Muscle of arm (tissue), 14 donors: Measurements from ENCODE around the gene SGCD. TPM values are rescaled to one million over a fixed set of nuclear protein-coding genes. Genes with fewer than 3 reads are reported as not detected.

Experiments
- DNase-seq: peaks from one replicate; pipeline ENCODE4 v3.0.0-alpha.2; 2013
- long read RNA-seq, 11 donors: transcript quantifications; one replicate each; lab custom pipeline, GENCODE V29; 2026
- polyA plus RNA-seq, 12 donors: library from polyadenylated mRNA; unstranded; fragments of 120-200 nt; gene quantifications; one replicate each; pipeline ENCODE4 v1.2.1, GENCODE V29; 2013; ENCODE audit not compliant: insufficient read length in 12 of 12

The SGCD gene
- polyA plus RNA-seq, result 100 to 1,000 TPM in 4 of 12 donors, 10 to 100 TPM in 8; 55.4 to 239 (median 96.8) TPM
- long read RNA-seq, donor 1, partial matches to known transcripts, result 0 of 3 reads
- long read RNA-seq, donor 1, other reads (novel, unspliced or antisense), result 0 of 3 reads
- long read RNA-seq, donor 2, full-length matches to known transcripts, result 19 of 24 reads
- long read RNA-seq, donor 2, partial matches to known transcripts, result 0 of 24 reads
- long read RNA-seq, donor 2, other reads (novel, unspliced or antisense), result 5 of 24 reads
- long read RNA-seq, donor 3, full-length matches to known transcripts, result 12 of 12 reads
- long read RNA-seq, donor 3, partial matches to known transcripts, result 0 of 12 reads
- long read RNA-seq, donor 3, other reads (novel, unspliced or antisense), result 0 of 12 reads
- long read RNA-seq, donor 4, partial matches to known transcripts, result 9 of 13 reads
- long read RNA-seq, donor 4, other reads (novel, unspliced or antisense), result 0 of 13 reads
- long read RNA-seq, donor 5, full-length matches to known transcripts, result 27 of 27 reads
- long read RNA-seq, donor 5, partial matches to known transcripts, result 0 of 27 reads
- long read RNA-seq, donor 5, other reads (novel, unspliced or antisense), result 0 of 27 reads
- long read RNA-seq, donor 6, full-length matches to known transcripts, result 8 of 8 reads
- long read RNA-seq, donor 6, partial matches to known transcripts, result 0 of 8 reads
- long read RNA-seq, donor 6, other reads (novel, unspliced or antisense), result 0 of 8 reads
- long read RNA-seq, donor 7, full-length matches to known transcripts, result 12 of 12 reads
- long read RNA-seq, donor 7, partial matches to known transcripts, result 0 of 12 reads
- long read RNA-seq, donor 7, other reads (novel, unspliced or antisense), result 0 of 12 reads
- long read RNA-seq, donor 8, full-length matches to known transcripts, result 27 of 27 reads
- long read RNA-seq, donor 8, partial matches to known transcripts, result 0 of 27 reads
- long read RNA-seq, donor 8, other reads (novel, unspliced or antisense), result 0 of 27 reads
- long read RNA-seq, donor 9, full-length matches to known transcripts, result 7 of 12 reads
- long read RNA-seq, donor 9, partial matches to known transcripts, result 5 of 12 reads
- long read RNA-seq, donor 9, other reads (novel, unspliced or antisense), result 0 of 12 reads
- long read RNA-seq, donor 10, full-length matches to known transcripts, result 22 of 22 reads
- long read RNA-seq, donor 10, partial matches to known transcripts, result 0 of 22 reads
- long read RNA-seq, donor 10, other reads (novel, unspliced or antisense), result 0 of 22 reads
- long read RNA-seq, donor 11, full-length matches to known transcripts, result 29 of 73 reads
- long read RNA-seq, donor 11, partial matches to known transcripts, result 38 of 73 reads
- long read RNA-seq, donor 11, other reads (novel, unspliced or antisense), result 6 of 73 reads

DNA sequence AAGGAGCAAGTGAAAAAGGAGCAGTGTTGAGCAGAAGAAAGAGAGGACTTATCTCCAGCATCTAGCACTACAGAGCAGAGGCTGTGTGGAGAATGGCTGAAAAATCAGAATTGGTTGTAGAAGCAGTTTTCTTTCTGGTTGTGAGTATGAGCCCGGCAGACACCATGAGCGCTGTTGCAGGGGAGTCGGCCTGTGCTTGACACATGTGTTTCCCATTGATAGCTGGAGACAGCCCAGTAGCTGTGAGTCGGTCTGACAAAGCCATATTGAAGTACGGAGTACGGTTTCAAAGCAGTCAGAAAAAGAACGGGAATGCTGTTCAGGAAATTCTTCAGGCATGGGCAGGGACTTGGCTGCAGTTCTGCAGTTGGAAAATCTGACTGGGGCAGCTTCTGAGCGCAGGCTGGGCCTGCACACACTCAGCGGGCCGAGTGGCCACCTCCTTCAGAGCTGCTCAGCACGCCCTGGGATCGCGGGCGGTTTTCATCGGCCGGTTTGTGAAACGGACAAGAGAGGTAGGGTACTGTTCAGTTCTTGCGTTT lies at the start of gene SGCD:
TSS of gene SGCD (plus strand) at position 447 of the 542 bp plus-strand sequence.
- DNase-seq, result peak; percentile 93

DNA sequence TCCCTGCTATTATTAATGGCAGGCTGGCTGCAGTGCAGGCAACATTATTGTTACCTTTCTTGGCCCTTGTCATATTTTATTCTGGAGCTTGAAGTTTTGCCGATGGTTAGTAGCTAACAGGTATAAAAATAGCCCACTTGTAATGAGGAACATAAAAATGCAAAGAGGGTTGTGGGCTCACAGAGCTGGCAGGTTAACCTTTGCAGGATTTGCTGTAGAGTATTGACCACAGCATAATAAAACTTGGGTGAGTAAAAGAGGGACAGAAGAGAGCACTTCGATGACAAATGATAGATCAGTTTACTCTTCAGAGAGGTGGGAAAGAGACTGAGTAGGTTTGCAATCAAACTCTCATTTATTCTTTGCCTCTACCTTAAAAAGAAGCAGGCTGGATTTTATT lies 49.7 kb upstream of the SGCD start:
- DNase-seq, result no peak

DNA sequence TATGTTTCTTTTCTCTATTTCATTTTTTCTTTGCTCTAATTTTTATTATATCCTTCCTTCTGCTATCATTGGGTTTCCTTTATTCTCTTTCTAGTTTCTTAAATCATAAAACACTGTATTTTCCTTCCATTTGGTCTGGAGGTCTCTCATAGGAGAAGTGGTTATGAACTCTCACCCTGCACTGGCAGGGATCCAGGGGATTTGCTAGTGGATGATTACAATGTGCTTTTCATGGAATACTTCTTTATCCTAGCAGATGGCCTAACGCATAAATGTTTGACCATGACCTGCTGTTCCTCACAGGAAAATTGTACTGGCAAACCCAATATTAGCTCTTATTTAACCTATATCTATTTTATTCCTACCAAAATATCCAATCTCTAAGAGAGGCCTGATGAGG lies 31.5 kb upstream of the SGCD start:
- peak; percentile 17 for DNase-seq

DNA sequence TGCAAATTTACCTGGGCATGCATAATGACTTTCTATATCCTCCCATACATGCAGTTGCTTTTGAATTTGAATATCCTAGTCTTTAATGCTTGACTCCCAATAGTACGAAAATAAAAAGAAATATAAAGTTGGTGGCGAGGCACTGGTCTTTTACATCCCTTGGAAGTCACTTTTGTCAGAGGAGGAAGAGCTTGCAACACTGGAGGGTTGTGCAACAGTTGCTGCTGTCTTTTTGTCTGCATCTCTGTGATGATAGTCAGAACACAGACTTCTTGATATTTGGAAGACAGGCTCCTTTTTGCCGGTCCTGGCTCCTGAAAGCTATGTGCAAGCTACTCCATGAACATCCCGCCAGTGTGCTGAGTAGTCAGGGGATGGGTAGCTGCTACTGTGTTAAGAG lies 16.8 kb upstream of the SGCD start:
- DNase-seq, result no peak

DNA sequence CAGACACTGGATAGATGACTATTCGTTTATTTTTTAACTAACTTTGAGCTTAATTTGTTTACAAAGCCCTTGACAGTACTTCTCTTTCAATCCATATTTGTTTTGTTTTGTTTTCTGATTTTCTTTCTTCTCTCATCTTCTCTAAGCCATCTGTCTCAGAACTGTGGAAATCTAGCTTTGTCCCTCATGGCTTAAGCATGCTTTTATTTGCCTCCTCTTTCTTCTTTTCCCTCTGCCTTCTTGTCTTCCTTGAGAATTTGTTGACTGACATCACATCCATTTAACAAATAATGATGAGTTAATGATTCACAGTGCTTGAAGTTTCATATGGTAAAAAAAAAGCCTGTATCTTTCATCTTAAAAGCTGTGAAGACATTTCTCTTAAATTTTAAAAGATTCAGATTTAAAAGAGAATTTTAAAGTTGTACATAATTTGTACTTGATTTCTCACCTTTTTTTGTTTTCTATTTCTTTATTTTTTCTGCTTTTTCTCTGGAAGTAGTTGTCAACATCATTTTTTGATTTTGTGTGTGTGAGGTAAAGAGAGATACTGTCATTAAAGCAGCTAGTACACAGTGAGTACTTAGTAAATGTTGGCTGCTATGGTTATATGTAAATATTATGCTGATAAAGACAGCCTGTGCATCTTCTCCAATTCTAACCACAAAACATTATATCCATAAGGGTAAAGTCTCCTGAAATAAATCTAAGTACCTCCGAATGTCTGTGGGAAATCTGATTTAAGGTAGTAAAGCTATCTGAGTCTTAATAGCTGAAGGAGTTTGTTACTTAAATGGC lies 13.9 kb upstream of the SGCD start:
- no peak for DNase-seq

DNA sequence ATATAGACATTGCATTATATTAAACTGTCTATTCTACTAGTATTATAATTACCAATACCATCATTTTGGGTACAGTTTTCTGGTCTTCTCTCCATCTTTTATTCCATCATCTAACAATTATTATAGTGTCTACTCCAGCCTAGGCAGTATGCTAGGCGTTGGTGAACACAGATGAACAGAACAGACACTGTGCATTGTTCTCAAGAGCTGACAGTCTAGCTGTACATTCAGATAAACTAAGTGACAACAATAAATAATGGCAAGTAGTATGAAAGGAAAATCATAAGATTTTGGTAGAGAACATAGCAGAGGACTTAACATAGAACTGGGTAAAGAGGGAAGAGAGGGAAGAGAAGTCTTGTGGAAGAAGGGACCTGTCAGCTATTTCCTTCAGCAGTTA lies 12.5 kb upstream of the SGCD start:
- no peak for DNase-seq

DNA sequence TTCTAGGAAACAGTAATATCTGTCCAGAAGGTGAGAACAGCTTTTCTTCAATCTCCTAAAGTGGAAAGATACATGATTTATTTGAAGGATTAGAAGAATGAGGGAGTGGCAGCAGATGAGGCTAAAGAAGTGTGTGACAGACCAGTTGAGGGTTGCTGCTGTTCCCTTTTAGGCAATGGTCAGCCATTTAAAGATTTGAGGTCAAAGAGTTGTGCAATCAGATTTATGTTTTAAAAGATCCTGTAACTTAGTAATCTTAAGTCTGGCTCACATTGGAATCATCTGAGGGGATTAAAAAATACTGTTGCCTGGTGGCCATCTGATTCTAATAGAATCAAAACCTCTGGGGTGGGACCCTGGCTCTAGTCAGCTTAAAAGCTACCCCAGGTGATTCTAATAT lies 4.3 kb upstream of the SGCD start:
- no peak for DNase-seq

DNA sequence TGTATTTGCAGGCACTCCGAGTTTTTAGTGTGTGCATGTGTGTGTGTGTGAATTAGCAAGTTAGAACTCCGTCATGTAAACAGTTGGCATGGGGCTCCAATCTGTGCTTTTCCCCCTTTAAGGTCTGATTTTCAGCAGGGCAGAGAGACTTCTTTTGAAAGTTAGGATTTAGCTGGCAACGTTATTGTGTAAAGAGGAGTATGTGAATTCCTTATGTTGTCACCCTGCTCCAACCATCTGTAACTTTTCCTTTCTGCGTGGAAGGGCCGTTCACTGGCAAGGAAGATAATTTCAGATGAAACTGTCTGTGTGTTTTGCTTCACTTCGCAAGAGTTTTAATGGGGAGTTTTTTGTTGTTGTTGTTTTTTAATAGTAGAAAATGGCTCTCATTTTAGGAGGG lies 332 bp downstream of the SGCD start:
- no peak for DNase-seq

DNA sequence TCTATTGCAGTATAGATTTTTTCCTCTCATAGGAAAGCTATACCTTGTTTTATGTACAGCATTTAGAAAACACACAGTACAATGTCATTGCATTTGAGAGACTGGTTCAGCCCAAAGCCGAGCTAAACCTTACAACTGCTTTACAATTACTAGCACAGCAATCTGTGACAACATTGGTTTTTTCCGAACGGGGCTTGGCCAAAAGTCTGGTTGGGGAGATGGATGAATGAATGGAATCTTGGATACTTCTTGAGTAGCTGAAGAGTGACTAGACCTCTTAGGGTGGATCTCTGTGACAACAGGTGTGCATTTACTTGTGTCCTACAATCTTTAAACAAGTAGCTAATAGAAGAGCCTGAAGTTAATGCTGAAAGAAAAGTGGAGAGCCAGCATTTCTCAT lies 1.2 kb downstream of the SGCD start:
- DNase-seq, result peak; percentile 65

DNA sequence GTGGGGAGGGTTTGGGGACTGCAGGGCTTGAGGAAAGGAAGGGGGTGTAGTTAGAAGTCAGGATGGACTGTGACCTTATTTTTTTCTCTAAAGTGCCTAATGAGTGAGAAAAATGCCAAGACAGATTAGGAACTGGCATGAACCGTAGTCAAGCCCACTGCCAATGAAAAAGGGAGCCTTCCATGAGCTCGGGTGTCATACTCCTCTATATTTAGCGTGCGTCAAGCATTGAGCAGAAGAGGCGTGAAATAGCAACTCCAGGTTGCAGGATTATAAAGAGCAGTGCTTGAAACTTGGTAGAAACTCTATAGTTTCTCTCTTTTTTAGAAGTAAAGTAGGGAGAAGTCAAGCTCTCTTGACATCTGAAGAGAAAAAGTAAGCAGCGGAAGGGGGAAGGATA lies 1.8 kb downstream of the SGCD start:
- peak; percentile 33 for DNase-seq

DNA sequence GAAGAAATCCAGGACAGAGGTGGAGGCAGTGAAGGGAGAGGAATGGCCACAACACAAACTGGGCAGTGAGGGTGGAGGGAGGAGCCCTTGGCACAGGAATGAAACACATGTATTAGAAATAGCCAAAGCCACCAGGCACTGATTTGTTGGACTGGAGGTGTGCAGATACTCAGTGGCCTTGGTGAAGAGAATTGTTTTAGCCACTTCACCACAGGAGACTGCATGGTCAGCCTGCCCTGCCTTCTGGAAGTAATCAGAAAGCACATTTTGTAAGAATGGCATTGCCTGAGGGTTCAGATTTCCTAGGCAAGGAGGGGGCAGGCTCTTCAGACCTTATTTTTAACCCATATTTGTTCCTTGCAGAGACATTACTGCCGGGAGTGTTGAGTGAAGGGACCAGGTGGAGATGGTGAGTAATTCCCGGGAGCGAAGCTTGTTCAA lies 2.2 kb downstream of the SGCD start:
- peak; percentile 25 for DNase-seq

DNA sequence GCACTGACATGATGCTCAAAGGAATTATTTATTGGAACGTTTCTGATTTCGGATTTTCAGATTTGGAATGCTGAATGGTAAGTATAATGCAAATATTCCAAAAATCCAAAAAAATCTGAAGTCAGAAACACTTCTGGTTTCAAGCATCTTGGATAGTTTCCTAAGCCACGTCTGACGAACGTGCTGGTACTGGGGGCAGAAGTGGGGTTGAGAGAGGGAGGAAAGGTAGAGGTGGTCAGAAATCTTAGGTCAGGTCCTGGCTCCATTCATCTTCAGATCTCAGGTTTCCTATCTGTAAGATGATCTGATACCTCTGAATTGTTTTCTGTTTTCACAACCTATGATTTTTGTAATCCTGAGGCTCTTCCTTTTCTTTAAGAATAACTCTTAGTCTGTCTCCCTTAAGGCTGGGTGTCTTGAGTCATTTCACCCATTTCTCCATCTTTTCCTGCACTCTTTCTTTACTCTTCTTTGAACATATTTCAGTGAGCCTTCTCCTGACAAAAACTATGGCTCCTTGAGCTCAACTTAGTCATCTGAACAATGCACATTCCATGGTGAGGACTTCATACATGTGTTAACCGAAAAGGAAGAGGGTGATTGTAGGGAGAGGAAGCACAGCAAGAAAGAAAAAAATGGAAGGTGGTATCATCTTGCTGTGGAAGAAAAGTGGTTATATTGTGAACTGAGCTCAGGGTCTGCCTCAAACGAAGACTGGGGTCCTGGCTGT lies 3.3 kb downstream of the SGCD start:
- no peak for DNase-seq

DNA sequence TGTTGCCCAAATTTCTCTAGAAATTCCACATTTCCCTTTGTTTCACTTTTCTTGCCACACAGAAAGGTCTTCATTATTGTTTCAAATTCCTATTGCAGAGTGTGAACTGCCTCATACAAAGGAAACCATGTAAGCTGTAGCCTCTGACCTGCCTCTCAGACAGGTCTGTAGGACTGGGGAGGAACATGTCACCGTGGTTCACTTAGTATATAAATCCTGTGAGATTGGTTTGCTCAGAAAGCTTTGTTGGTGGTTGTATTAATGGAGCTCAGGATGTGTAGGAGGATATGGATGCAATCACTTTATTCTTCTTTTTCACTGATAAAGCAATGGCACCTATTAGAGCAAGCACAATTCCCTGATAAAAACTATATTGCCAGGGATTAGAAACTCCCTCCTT lies 4.2 kb downstream of the SGCD start:
- no peak for DNase-seq

DNA sequence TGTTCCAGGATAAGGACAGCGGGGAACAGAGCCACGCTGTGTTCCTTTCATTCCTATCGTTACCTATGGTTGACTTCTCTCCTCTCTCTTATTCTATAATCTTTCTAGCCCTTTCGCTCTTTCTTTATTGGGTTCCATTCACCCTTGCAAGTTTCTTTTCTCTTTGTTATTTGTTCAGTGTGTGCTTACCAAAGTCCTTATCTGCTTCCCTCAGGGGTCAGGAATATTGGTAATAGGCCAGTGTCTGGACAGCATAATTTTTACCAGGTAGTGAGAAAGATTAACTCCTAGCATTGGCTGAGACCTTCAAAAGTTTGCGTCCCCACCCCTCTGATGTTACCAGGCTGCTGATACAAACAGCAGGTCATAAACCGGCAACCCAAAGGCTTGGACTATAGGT lies 4.9 kb downstream of the SGCD start:
- no peak for DNase-seq

DNA sequence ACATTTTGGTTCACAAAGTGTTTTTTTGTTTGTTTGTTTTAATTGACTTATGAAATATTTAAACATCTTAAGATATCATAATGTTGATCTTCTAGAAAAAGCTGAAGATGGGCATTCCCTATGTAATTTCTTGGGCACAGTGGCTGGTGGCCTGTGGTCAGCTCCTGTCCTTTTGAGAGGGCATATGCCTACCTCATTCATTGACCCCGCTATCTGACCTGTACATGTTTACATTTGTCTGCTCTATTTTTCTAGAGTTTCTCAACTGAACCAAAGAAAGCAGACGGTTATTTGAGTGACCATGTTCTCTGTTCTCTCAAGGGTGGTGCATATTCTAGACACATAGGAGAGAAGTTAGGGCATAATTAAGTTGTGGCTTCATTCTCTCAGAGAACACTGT lies 5.3 kb downstream of the SGCD start:
- DNase-seq, result no peak

DNA sequence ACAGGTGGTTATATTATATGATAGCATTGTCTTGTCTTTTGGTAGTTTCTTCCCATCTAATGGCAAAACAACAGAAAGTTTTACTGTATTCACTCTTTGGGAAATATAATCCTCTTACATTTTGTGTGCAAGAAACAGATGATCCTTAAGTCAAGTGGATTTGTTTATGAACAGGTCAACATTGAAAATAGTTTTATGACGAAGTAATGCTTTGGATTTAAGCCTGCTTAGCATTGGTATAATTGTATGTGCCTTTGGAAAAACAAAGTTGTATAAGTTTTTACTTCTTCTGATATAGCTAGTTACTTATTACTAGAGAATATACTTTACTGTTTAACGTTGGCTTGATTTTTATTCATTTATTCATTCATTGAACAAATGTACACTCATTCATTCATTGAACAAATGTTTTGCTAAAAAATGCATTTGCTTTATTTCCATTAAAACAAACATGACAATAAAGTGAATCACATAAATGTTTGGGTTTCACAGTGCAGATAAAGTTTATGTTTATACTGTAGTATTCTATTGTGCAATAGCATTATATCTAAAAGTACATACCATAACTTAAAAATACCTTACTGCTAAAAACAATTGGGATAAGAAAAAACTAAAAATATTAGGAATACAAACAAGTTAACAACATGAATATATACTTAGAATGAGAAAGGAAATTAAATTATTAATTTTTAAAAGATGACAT lies 12.3 kb downstream of the SGCD start:
- DNase-seq, result no peak

DNA sequence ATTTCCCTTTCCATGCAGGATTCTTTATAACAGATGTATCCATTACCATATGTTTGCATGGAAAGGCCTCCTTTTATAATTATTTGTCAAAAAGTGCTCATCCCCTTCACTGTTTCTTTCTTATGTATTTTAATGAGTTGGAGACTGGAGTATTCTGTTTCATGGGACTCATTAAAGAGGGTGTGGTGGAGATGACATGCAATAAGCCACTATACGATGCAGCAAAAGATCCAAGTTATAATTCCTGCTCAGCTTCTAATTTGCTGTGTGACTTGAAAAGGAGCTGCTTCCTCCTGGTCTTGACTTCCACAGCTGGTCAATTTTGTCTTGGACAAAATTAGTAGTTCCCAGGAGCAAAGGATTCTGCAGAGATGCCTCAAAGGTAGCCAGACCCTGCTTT lies 13.9 kb downstream of the SGCD start:
- peak; percentile 41 for DNase-seq

DNA sequence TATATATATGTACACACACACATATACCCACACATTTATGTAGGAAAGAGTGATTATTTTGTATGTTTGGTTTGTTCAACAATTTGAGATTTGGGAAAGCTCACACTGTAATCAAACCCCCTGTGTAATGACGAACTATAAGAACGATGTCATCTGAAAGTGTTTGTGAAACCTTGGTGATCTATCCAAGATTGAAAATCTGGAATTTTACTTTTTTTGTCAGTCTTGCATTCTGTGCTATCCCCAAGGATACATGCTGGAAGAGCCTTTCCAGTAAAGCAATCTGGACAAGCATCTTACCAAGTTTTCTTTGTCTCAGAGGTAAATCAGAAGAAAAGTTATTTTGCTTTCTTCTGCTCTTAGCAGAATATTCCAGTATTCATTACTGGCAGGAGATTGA lies 23.3 kb downstream of the SGCD start:
- DNase-seq, result peak; percentile 77

DNA sequence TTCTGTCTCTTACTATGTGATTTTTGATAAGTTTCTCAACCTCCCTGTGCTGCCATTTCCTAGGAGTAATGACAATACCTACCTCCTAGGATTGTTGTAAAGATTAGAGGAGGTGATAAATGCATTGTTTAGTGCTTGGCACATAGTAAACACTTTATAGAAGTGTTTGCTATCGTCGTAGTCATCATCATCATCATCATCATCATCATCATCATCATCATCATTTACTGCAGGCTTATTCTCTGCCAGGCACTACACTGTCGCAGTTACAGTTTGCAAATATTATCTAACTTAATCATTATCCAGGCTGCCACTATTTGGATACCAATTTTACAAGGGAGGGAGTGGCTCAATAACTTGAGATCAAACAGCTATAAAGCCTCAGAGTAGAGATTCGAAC lies 24.5 kb downstream of the SGCD start:
- DNase-seq, result no peak
